Astrocyte of the spinal cord (primary cell): ENCODE data around the gene PCDHA4.
A peak's percentile ranks its signal among the peaks of the same experiment; 100 is the strongest.
"Not testable (repeated sequence)": the region's sequence is repeated elsewhere in the genome, so short reads cannot be mapped to it uniquely, and the experiment has no call there.

Experiments
- DNase-seq: peaks from one replicate; pipeline ENCODE4 v3.0.0; 2011; ENCODE audit warnings: low read depth, low spot score
- H3K4me3 ChIP-seq: 2 replicates; pipeline ENCODE4 v1.5.1; 2011; ENCODE audit warnings: low read depth, mild to moderate bottlenecking, low read length, moderate library complexity
- in situ Hi-C: cut with HindIII; loops from 2 replicates; pipeline ENCODE4 v1.10.0; 2017; ENCODE audit warnings: low sequenced_read_pairs
- TF ChIP-seq, protein P1 (sequence below): IDR thresholded peaks from 2 replicates; pipeline ENCODE4 v1.5.1; 2012; ENCODE audit warnings: low read depth, mild to moderate bottlenecking, low read length, inconsistent platforms

PCDHA4 gene

DNA sequence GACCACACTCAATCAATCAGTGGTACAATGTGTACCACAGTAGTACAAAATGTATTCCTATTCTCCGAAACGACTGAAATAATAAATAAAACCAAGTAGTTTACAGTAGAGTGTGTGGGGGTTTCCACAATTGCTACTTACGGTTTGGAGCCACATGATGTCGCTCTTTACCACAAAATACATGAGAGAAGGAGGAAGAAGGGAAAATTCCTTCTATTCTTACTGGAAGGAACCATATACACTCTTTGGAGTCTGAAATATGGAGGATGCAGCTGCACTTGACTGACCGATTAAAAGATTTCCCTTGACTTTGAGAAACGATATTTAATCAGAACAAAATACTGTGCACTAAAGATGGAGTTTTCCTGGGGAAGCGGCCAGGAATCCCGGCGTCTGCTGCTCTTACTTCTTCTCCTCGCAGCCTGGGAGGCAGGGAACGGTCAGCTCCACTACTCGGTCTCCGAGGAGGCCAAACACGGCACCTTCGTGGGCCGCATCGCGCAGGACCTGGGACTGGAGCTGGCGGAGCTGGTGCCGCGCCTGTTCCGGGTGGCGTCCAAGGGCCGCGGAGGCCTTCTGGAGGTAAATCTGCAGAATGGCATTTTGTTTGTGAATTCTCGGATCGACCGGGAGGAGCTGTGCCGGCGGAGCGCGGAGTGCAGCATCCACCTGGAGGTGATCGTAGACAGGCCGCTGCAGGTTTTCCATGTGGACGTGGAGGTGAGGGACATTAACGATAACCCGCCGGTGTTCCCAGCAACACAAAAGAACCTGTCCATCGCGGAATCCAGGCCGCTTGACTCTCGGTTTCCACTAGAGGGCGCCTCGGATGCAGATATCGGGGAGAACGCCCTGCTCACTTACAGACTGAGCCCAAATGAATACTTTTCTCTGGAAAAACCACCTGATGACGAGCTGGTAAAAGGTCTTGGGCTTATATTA is at the start of gene PCDHA4:
TSS of gene PCDHA4 (plus strand) at position 235 of the 942 bp plus-strand sequence.
- in situ Hi-C loops = no loop called here
- DNase-seq = no peak
- TF ChIP-seq, protein P1, sequence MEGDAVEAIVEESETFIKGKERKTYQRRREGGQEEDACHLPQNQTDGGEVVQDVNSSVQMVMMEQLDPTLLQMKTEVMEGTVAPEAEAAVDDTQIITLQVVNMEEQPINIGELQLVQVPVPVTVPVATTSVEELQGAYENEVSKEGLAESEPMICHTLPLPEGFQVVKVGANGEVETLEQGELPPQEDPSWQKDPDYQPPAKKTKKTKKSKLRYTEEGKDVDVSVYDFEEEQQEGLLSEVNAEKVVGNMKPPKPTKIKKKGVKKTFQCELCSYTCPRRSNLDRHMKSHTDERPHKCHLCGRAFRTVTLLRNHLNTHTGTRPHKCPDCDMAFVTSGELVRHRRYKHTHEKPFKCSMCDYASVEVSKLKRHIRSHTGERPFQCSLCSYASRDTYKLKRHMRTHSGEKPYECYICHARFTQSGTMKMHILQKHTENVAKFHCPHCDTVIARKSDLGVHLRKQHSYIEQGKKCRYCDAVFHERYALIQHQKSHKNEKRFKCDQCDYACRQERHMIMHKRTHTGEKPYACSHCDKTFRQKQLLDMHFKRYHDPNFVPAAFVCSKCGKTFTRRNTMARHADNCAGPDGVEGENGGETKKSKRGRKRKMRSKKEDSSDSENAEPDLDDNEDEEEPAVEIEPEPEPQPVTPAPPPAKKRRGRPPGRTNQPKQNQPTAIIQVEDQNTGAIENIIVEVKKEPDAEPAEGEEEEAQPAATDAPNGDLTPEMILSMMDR = peak; percentile 36
- no peak within 1 kb of the TSS for H3K4me3 ChIP-seq

DNA sequence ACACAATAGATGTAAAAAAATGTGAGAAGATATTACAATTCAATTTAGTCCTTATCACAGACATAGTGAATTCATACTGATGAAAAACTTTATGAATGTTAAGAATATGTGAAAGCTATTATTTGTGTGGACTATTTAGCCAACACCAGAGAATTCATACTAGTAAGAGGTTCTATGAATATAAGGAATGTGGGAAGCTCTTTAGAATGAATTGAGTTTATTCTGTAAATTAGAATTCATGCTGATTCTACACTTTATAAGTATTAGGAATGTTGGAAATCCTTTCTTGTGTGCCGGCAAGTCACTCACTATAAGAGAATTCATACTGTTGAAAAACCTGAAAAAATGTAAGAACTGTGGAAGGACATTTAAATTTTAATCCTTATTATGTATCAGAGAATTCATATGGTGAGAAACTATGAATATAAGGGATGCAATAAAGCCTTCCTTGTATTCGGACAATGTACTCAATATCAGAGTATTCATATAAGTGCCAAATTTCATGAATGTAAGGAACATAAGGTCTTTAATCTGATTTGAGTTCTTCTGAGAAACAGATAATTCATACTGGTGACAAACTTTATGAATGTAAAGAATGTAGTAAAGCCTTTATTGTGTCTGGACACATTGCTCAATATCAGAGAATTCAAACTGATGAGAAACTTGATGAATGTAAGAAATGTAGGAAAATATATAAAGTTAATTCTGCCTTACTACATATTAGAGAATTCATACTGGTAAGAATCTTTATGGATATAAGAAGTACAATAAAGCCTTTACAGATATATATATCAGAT is 42.5 kb upstream of the PCDHA4 start:
- no peak overlapping the region for H3K4me3 ChIP-seq
- in situ Hi-C loops = no loop called here
- TF ChIP-seq, protein P1 = no peak
- DNase-seq = peak; percentile 14

DNA sequence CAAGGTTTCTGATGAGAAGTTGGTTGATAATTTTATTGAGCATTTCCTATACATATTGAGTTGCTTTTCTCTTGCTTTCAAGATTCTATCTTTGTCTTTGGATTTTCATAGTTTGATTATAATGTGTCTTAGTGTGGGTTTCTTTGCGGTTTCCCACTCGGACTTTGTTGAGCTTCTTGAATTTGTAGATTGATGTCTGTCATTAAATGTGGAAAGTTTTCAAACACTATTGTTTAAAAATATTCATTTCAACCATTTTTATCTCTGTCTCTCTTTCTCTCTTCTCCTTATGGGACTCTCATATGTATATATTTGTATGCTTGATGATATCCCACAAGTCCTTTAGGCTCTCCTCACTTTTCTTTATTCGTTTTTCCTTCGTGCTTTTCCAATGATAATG is 39.4 kb upstream of the PCDHA4 start:
- H3K4me3 ChIP-seq = no peak overlapping the region
- no peak for DNase-seq
- TF ChIP-seq, protein P1 = no peak
- in situ Hi-C loops = no loop called here

DNA sequence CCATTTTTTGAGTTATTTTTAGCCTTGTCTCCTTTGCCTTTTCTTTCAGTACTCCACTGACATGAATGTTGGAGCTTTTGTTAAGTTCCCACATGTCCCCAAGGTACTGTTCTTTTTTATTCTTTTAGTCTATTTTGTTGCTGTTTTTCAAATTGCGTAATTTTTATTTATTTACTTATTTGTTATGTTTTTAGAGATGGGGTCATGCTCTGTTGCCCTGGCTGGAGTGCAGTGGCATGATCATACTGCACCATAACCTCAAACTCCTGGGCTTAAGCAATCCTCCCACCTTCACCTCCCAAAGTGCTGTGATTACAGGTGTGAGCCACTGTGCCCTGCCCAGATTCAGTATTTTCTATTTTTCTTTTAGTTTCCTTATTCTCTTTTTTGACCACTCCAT is 26.4 kb upstream of the PCDHA4 start:
- TF ChIP-seq, protein P1 = no peak
- in situ Hi-C loops = no loop called here
- no peak overlapping the region for H3K4me3 ChIP-seq

DNA sequence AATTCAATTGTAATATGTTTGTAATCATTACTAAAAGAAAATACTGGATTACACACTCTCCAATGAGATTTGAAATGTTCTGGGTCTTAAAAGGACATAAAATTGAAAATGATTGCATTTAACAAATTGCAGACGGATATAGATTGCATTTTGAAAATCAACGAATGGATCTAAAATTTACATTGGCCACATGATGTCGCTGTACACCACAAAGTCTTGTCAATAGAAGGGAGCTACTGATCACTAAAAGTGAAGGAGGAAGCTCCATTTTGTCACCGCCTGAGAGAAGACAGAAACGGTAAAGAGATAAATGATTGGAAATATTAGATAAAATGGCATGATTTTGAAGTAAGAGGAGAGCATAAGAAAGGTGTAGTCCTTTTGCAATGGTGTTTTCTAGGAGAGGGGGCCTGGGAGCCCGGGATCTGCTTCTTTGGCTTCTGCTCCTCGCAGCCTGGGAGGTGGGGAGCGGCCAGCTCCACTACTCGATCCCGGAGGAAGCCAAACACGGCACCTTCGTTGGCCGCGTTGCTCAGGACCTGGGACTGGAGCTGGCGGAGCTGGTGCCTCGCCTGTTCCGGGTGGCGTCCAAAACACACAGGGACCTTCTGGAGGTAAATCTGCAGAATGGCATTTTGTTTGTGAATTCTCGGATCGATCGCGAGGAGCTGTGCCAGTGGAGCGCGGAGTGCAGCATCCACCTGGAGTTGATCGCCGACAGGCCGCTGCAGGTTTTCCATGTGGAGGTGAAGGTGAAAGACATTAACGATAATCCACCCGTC is 20.8 kb upstream of the PCDHA4 start, which contains the start of gene PCDHA1:
TSS of gene PCDHA1 (plus strand) at position 236 of the 782 bp plus-strand sequence.
- in situ Hi-C loops = no loop called here
- DNase-seq = no peak
- TF ChIP-seq, protein P1 = no peak
- no peak within 1 kb of the TSS for H3K4me3 ChIP-seq

More for the DNA sequence above, 26.4 kb upstream of the PCDHA4 start:
- no peak for DNase-seq

DNA sequence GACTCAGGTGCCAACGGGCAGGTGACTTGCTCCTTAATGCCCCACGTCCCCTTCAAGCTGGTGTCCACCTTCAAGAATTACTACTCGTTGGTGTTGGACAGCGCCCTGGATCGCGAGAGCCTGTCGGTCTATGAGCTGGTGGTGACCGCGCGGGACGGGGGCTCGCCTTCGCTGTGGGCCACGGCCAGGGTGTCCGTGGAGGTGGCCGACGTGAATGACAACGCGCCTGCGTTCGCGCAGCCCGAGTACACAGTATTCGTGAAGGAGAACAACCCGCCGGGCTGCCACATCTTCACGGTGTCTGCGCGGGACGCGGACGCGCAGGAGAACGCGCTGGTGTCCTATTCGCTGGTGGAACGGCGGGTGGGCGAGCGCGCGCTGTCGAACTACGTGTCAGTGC is 19.4 kb upstream of the PCDHA4 start:
- DNase-seq, in situ Hi-C loops, H3K4me3 ChIP-seq: not testable (repeated sequence)

DNA sequence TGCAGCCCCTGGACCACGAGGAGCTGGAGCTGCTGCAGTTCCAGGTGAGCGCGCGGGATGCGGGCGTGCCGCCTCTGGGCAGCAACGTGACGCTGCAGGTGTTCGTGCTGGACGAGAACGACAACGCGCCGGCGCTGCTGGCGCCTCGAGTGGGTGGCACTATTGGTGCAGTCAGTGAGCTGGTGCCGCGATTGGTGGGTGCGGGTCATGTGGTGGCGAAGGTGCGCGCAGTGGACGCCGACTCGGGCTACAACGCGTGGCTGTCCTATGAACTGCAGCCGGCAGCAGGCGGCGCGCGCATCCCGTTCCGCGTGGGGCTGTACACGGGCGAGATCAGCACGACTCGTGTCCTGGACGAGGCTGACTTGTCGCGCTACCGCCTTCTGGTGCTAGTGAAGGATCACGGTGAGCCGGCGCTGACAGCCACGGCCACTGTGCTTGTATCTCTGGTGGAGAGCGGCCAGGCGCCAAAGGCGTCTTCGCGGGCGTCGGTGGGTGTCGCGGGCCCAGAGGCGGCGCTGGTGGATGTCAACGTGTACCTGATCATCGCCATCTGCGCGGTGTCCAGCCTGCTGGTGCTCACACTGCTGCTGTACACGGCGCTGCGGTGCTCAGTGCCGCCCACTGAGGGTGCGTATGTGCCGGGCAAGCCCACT is 18.9 kb upstream of the PCDHA4 start:
- DNase-seq, H3K4me3 ChIP-seq, in situ Hi-C loops: not testable (repeated sequence)
